Measurements from ENCODE around the gene FGR.

DNA sequence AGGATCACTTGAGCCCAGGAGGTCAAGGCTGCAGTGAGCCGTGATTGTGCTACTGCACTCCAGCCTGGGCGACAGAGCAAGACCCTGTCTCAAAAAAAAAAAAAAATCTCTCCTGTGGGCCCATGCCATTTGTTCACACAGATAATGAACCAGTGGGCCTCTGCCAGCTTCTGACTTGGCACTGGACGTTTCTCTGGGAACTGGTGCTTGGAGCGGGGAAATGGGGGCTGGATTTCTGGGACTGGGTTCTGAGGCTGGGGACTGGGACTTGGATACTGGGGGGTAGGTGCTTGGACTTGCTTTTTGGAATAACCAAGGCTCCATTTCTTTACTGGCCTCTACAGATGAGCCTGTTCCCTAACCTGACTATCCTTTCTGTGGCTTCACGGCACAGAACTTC is 27.3 kb upstream of the FGR start:
- TF ChIP-seq, protein P1, sequence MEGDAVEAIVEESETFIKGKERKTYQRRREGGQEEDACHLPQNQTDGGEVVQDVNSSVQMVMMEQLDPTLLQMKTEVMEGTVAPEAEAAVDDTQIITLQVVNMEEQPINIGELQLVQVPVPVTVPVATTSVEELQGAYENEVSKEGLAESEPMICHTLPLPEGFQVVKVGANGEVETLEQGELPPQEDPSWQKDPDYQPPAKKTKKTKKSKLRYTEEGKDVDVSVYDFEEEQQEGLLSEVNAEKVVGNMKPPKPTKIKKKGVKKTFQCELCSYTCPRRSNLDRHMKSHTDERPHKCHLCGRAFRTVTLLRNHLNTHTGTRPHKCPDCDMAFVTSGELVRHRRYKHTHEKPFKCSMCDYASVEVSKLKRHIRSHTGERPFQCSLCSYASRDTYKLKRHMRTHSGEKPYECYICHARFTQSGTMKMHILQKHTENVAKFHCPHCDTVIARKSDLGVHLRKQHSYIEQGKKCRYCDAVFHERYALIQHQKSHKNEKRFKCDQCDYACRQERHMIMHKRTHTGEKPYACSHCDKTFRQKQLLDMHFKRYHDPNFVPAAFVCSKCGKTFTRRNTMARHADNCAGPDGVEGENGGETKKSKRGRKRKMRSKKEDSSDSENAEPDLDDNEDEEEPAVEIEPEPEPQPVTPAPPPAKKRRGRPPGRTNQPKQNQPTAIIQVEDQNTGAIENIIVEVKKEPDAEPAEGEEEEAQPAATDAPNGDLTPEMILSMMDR (IDR thresholded peaks at IDR 0.05; ENCODE audit: low read depth, low read length, poor library complexity, severe bottlenecking): no peak
- TF ChIP-seq EZH2phosphoT487 (IDR thresholded peaks at IDR 0.05; ENCODE audit: borderline replicate concordance, low read length): no peak

All from DOHH2 (cell line).